Thoracic aorta (tissue), 2 donors: ENCODE results near the gene P2RY12. TPM values are rescaled to one million over a fixed set of nuclear protein-coding genes. Genes with fewer than 3 reads are reported as not detected.

Experiments
- ATAC-seq: fragments of 150-250 bp; one replicate; pipeline ENCODE4 v1.8.0; 2017; ENCODE audit warnings: low read depth; ENCODE audit not compliant: insufficient number of reproducible peaks, low FRiP score
- DNase-seq: peaks from one replicate; pipeline ENCODE4 v3.0.0-alpha.2; 2020; ENCODE audit warnings: low spot score
- H3K27ac ChIP-seq, 2 donors: fragments of 200-600 bp; sonication (generic); 1 replicate in 1 of 2; 2 replicates in 1 of 2; pipeline ENCODE4 v1.5.1; 2016; ENCODE audit warnings: mild to moderate bottlenecking in 2 of 2, moderate library complexity in 2 of 2
- H3K27me3 ChIP-seq: fragments of 200-600 bp; sonication (generic); replicated peaks from 2 replicates; pipeline ENCODE4 v1.6.0; 2016; ENCODE audit warnings: mild to moderate bottlenecking; ENCODE audit not compliant: insufficient read depth
- H3K36me3 ChIP-seq: fragments of 200-600 bp; sonication (generic); one replicate; pipeline ENCODE4 v1.5.1; 2016
- H3K4me1 ChIP-seq, 2 donors: fragments of 200-600 bp; sonication (generic); 1 replicate in 1 of 2; 2 replicates in 1 of 2; pipeline versions ENCODE4 v1.5.1 to v1.6.0; 2016; ENCODE audit warnings: low read depth in 2 of 2, mild to moderate bottlenecking in 1 of 2; ENCODE audit not compliant: control insufficient read depth in 1 of 2
- H3K4me3 ChIP-seq: fragments of 200-600 bp; sonication (generic); 2 replicates; pipeline ENCODE4 v1.5.1; 2016; ENCODE audit warnings: mild to moderate bottlenecking
- H3K9me3 ChIP-seq: fragments of 200-600 bp; sonication (generic); 2 replicates; pipeline ENCODE4 v1.5.1; 2016
- CTCF ChIP-seq: fragments of 200-600 bp; sonication (generic); IDR thresholded peaks from one replicate; pipeline ENCODE4 v1.5.1; 2019; ENCODE audit warnings: antibody characterized with exemption
- total RNA-seq, 2 donors: library from RNA; depleted of rRNA; stranded (reverse); fragments of >200 nt; gene quantifications; one replicate each; pipeline versions ENCODE4 v1.1.0 to v1.2.3, GENCODE V29; 2016

The P2RY12 gene
- total RNA-seq, 2 donors from 2014 or later = 2.2 to 10.7 TPM

GRCh38 chr3:151293127-151293526, 91.4 kb downstream of the P2RY12 start:
- Histone ChIP-seq H3K27me3 (no peaks in the 10 kb centered on the region), H3K27ac (no peak overlapping the region), H3K4me1 (no peaks in the 10 kb centered on the region), H3K36me3 (no peaks in the 10 kb centered on the region), H3K9me3 (no peaks in the 10 kb centered on the region), H3K4me3 (no peak overlapping the region)
- ATAC-seq (no peak), DNase-seq (no peak)
- TF ChIP-seq CTCF = no peak

- ATAC-seq = no peak
- TF ChIP-seq CTCF = no peak
- no peaks in the 10 kb centered on the region for H3K27me3 ChIP-seq
- H3K36me3 ChIP-seq = no peaks in the 10 kb centered on the region
- H3K4me1 ChIP-seq = no peaks in the 10 kb centered on the region
- H3K27ac ChIP-seq = no peak overlapping the region
- no peak overlapping the region for H3K4me3 ChIP-seq
- no peak for DNase-seq
- no peaks in the 10 kb centered on the region for H3K9me3 ChIP-seq
These were observed 93.9 kb downstream of the P2RY12 start for GRCh38 chr3:151290673-151291072.

DNA sequence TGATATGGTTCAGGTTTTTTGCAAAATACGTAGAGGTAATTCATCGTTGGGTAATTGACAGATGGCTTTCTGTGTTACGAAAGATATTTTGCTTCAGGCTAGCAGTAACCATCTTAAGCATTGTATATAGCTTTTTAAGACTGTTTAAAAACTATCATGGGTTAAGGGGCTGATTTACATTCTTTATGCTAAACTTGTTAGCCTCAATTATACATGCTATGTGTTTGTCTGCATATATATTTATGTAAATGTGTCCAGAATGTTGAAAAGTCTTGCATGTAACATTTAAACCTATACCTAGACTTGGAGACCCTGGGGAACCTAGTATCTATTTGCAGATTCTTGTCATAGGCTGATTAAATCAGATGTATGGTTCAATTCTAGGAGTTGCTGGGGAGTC, 95.1 kb downstream of the P2RY12 start:
- no peak for DNase-seq
- no peak for TF ChIP-seq CTCF

More for the DNA sequence above, 95.1 kb downstream of the P2RY12 start:
- no peak overlapping the region for H3K27ac ChIP-seq
- H3K4me1 ChIP-seq = no peaks in the 10 kb centered on the region
- no peaks in the 10 kb centered on the region for H3K27me3 ChIP-seq
- H3K4me3 ChIP-seq = no peak overlapping the region
- no peaks in the 10 kb centered on the region for H3K9me3 ChIP-seq
- no peaks in the 10 kb centered on the region for H3K36me3 ChIP-seq
- no peak for ATAC-seq

Other genes with a start within 250 kb of the P2RY12 start
- 1 to 10 TPM in 1 of 2 donors, not detected in 1; 7.0 TPM for gene GPR171, start 181.5 kb downstream of the P2RY12 start, total RNA-seq
- 1 to 10 TPM; 2.5 to 4.3 TPM for gene P2RY14, start 106.2 kb downstream of the P2RY12 start, total RNA-seq
- gene GPR87, start 67.9 kb downstream of the P2RY12 start, total RNA-seq = not detected
- gene P2RY13, start 55.2 kb downstream of the P2RY12 start, total RNA-seq = 1 to 10 TPM; 1.4 to 3.0 TPM
- 10 to 100 TPM in 1 of 2 donors, 1 to 10 TPM in 1; 5.3 to 34.6 TPM for gene IGSF10, start 76.3 kb upstream of the P2RY12 start, total RNA-seq